Measurements from ENCODE around the gene NXN.

NXN gene

GRCh38 chr17:979539-980405 lies at the start of gene NXN:
NXN (minus strand) TSS chr17:979776.
- DNase-seq = peak; percentile 73 to 98 (median 87)
- intact Hi-C loops (cut with DNase I) = no loop called here

- intact Hi-C loops (cut with DNase I) = no loop called here
- no peak for DNase-seq
Observed at GRCh38 chr17:1027044-1027443, 47.5 kb upstream of the NXN start.

- no peak for DNase-seq
- intact Hi-C loops (cut with DNase I) = no loop called here
Observed at GRCh38 chr17:1026599-1026975, 47.0 kb upstream of the NXN start.

GRCh38 chr17:1025733-1026598 lies 46.4 kb upstream of the NXN start:
- no peak for DNase-seq
- intact Hi-C loops (cut with DNase I) = no loop called here

GRCh38 chr17:1024076-1024475 lies 44.5 kb upstream of the NXN start:
- intact Hi-C loops (cut with DNase I) = no loop called here
- DNase-seq = no peak

- peak in 1 of 10 donors; percentile 85 for DNase-seq
- intact Hi-C loops (cut with DNase I) = no loop called here
Observed at GRCh38 chr17:1022278-1023024, 42.9 kb upstream of the NXN start.

GRCh38 chr17:1021147-1021546 lies 41.6 kb upstream of the NXN start:
- intact Hi-C loops (cut with DNase I) = no loop called here
- no peak for DNase-seq

- intact Hi-C loops (cut with DNase I) = no loop called here
- peak in 1 of 10 donors; percentile 85 for DNase-seq
Observed at GRCh38 chr17:1019451-1019850, 39.9 kb upstream of the NXN start.

GRCh38 chr17:1018547-1018946 lies 39.0 kb upstream of the NXN start:
- no peak for DNase-seq
- intact Hi-C loops (cut with DNase I) = no loop called here

GRCh38 chr17:1013729-1014090 lies 34.1 kb upstream of the NXN start:
- intact Hi-C loops (cut with DNase I) = no loop called here
- peak in 4 of 10 donors; percentile 26 to 72 (median 66) for DNase-seq

- peak in 3 of 10 donors; percentile 74 to 81 (median 76) for DNase-seq
- intact Hi-C loops (cut with DNase I) = no loop called here
Observed at GRCh38 chr17:1012823-1013728, 33.5 kb upstream of the NXN start.

- peak in 2 of 10 donors; percentile 58 to 72 for DNase-seq
- intact Hi-C loops (cut with DNase I) = no loop called here
Observed at GRCh38 chr17:1011760-1012735, 32.5 kb upstream of the NXN start.

GRCh38 chr17:1011138-1011537 lies 31.6 kb upstream of the NXN start:
- intact Hi-C loops (cut with DNase I) = no loop called here
- peak in 2 of 10 donors; percentile 55 to 76 for DNase-seq

GRCh38 chr17:1010586-1010985 lies 31.0 kb upstream of the NXN start:
- DNase-seq = peak in 3 of 10 donors; percentile 50 to 78 (median 73)
- intact Hi-C loops (cut with DNase I) = no loop called here

- intact Hi-C loops (cut with DNase I) = no loop called here
- peak in 2 of 10 donors; percentile 47 to 64 for DNase-seq
Observed at GRCh38 chr17:1010086-1010450, 30.5 kb upstream of the NXN start.

GRCh38 chr17:1009229-1010085 lies 29.9 kb upstream of the NXN start:
- peak in 2 of 10 donors; percentile 58 to 66 for DNase-seq
- intact Hi-C loops (cut with DNase I) = no loop called here

GRCh38 chr17:1008008-1008761 lies 28.6 kb upstream of the NXN start:
- intact Hi-C loops (cut with DNase I) = no loop called here
- peak in 3 of 10 donors; percentile 83 to 89 (median 87) for DNase-seq

All from posterior cingulate gyrus (tissue), 11 donors.